GM12878 (cell line): ENCODE results near the gene CLDN9. TPM values are rescaled to one million over a fixed set of nuclear protein-coding genes. Genes with fewer than 3 reads are reported as not detected.

ENCODE experiments used
- ATF7 ChIP-seq: fragments of 450-650 bp; IDR thresholded peaks from 2 replicates; pipeline ENCODE4 v1.6.1; 2016; ENCODE audit warnings: low read depth, mild to moderate bottlenecking
- BACH1 ChIP-seq: fragments of 450-650 bp; IDR thresholded peaks from 2 replicates; pipeline ENCODE4 v1.6.1; 2017; ENCODE audit warnings: mild to moderate bottlenecking, borderline replicate concordance
- BMI1 ChIP-seq: fragments of 450-650 bp; IDR thresholded peaks from 2 replicates; pipeline ENCODE4 v1.6.1; 2016; ENCODE audit warnings: mild to moderate bottlenecking, moderate library complexity, borderline replicate concordance
- ETV6 ChIP-seq, 2 experiments: fragments of 450-650 bp in 1 of 2; IDR thresholded peaks in 1 of 2; conservative IDR thresholded peaks in 1 of 2; 2 replicates each; pipeline ENCODE4 v1.6.1; 2014; ENCODE audit warnings: antibody characterized with exemption in 1 of 2, borderline replicate concordance in 1 of 2, low read depth in 1 of 2, mild to moderate bottlenecking in 1 of 2, moderate library complexity in 1 of 2
- FOXK2 ChIP-seq: fragments of 450-650 bp; IDR thresholded peaks from 2 replicates; pipeline ENCODE4 v1.6.1; 2017; ENCODE audit warnings: mild to moderate bottlenecking, moderate library complexity
- IRF4 ChIP-seq: IDR thresholded peaks from 2 replicates; pipeline ENCODE4 v1.6.1; 2011; ENCODE audit warnings: low read depth, low read length
- MEF2A ChIP-seq: IDR thresholded peaks from 2 replicates; pipeline ENCODE4 v1.6.1; 2011; ENCODE audit warnings: low read depth, mild to moderate bottlenecking, low read length, moderate library complexity; ENCODE audit not compliant: insufficient read depth
- MTA2 ChIP-seq: fragments of 450-650 bp; IDR thresholded peaks from 2 replicates; pipeline ENCODE4 v1.6.1; 2016; ENCODE audit warnings: low read depth, mild to moderate bottlenecking, moderate library complexity
- PAX5 ChIP-seq: IDR thresholded peaks from 2 replicates; pipeline ENCODE4 v1.6.1; 2011; ENCODE audit warnings: low read depth, low read length, borderline replicate concordance
- PAX8 ChIP-seq: fragments of 450-650 bp; IDR thresholded peaks from 2 replicates; pipeline ENCODE4 v1.6.1; 2017; ENCODE audit warnings: mild to moderate bottlenecking, moderate library complexity
- RELA ChIP-seq: fragments of 450-650 bp; IDR thresholded peaks from 2 replicates; pipeline ENCODE4 v1.8.0; 2014; ENCODE audit warnings: borderline replicate concordance; ENCODE audit not compliant: partially characterized antibody
- SMAD1 ChIP-seq: fragments of 450-650 bp; IDR thresholded peaks from 2 replicates; pipeline ENCODE4 v1.6.1; 2018; ENCODE audit warnings: mild to moderate bottlenecking, low read depth; ENCODE audit not compliant: partially characterized antibody
- SREBF2 ChIP-seq: IDR thresholded peaks from 2 replicates; pipeline ENCODE4 v1.6.1; 2012; ENCODE audit warnings: mild to moderate bottlenecking, low read length
- YY1 ChIP-seq: IDR thresholded peaks from 2 replicates; pipeline ENCODE4 v1.6.1; 2011; ENCODE audit warnings: low read depth, mild to moderate bottlenecking, low read length
- ZNF24 ChIP-seq: fragments of 450-650 bp; IDR thresholded peaks from 2 replicates; pipeline ENCODE4 v1.6.1; 2017; ENCODE audit warnings: antibody characterized with exemption, mild to moderate bottlenecking
- polyA plus RNA-seq, 11 experiments: library from polyadenylated mRNA; depleted of rRNA in 4 of 11; unstranded in 6 of 11; stranded (reverse) in 5 of 11; fragments of >200 nt; fragmentation: Nextera tagmentation in 4 of 11; fragmentation: Illumina TruSeq in 1 of 11; extraction: Ambion mirVana in 4 of 11; extraction: Trizol in 1 of 11; gene quantifications; 1 replicate in 1 of 11; 2 replicates in 10 of 11; pipeline versions ENCODE4 v1.2.1 to v1.2.3, GENCODE V29; 2011 to 2016; ENCODE audit warnings: inconsistent platforms in 2 of 11, missing spikeins in 2 of 11, low read depth in 1 of 11
- total RNA-seq, 4 experiments: library from RNA; depleted of rRNA in 3 of 4; stranded (reverse); fragments of >200 nt in 3 of 4; fragmentation: Illumina TruSeq in 1 of 4; extraction: Trizol in 1 of 4; gene quantifications; 2 replicates each; pipeline versions ENCODE4 v1.2.1 to v1.2.3, GENCODE V29; 2013 to 2021
- TF ChIP-seq, protein P1 (sequence below): fragments of 450-650 bp; IDR thresholded peaks from 2 replicates; pipeline ENCODE4 v1.6.1; 2017; ENCODE audit warnings: antibody characterized with exemption, mild to moderate bottlenecking, moderate library complexity
- TF ChIP-seq, protein P2 (sequence below): IDR thresholded peaks from 2 replicates; pipeline ENCODE4 v1.6.1; 2012; ENCODE audit warnings: low read length, inconsistent platforms
- TF ChIP-seq, protein P3 (sequence below): fragments of 450-650 bp; formaldehyde crosslinking; IDR thresholded peaks from 2 replicates; pipeline ENCODE4 v1.5.0; 2022; ENCODE audit warnings: mild to moderate bottlenecking, missing genetic modification characterization
- TF ChIP-seq, protein P4 (sequence below): IDR thresholded peaks from 2 replicates; pipeline ENCODE4 v1.6.1; 2011; ENCODE audit warnings: borderline replicate concordance, low read depth, mild to moderate bottlenecking, moderate library complexity, low read length; ENCODE audit not compliant: insufficient read depth, poor library complexity, severe bottlenecking
- TF ChIP-seq, protein P5 (sequence below): fragments of 450-650 bp; IDR thresholded peaks from 2 replicates; pipeline ENCODE4 v1.6.1; 2014; ENCODE audit warnings: mild to moderate bottlenecking

The CLDN9 gene
- total and polyA plus RNA-seq, 10 of the 15 experiments (the other 5 are each of a cell fraction or from before 2014, with no cell fraction given), result not detected

DNA sequence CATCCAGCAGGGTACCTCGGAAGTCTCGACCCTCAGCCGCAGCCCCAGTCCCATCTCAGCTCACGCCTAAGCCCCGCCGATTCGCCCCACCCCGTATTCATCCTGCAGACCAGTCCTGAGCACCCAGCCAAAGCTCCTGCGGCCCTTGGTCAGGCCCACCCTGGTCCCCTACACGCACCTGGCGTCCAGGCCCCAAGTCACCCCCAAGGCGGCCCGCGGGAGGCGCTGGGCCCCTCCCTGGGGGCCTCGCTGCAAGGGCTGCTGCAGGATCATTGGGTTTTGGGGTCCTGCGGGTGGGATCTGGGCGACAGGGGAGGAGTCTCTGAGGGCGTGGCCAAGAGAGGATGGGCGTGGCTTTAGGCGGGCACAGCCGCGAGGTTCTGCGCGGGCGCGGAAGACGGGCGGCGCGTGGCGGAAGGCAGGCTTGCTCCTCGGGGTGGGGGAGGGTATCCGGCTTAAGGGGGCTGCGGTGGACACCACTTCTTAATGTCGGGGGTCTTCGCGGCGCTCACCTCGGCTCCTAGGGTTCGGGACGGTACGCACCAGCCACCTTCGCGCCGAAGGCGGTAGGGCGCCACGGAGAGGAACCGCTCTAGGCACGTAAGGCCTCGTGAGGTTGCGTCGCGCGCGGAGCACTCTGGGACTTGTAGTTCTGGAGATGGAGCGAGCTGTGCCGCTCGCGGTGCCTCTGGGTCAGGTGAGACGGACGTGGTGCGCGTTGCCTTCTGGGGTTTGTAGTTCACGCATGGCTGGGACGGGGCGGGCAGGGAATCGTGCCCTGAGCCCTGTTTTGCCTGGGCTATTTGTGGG is 11.2 kb downstream of the CLDN9 start, which contains the start of the genes HCFC1R1 and THOC6 (continued):
- TF ChIP-seq, protein P1, sequence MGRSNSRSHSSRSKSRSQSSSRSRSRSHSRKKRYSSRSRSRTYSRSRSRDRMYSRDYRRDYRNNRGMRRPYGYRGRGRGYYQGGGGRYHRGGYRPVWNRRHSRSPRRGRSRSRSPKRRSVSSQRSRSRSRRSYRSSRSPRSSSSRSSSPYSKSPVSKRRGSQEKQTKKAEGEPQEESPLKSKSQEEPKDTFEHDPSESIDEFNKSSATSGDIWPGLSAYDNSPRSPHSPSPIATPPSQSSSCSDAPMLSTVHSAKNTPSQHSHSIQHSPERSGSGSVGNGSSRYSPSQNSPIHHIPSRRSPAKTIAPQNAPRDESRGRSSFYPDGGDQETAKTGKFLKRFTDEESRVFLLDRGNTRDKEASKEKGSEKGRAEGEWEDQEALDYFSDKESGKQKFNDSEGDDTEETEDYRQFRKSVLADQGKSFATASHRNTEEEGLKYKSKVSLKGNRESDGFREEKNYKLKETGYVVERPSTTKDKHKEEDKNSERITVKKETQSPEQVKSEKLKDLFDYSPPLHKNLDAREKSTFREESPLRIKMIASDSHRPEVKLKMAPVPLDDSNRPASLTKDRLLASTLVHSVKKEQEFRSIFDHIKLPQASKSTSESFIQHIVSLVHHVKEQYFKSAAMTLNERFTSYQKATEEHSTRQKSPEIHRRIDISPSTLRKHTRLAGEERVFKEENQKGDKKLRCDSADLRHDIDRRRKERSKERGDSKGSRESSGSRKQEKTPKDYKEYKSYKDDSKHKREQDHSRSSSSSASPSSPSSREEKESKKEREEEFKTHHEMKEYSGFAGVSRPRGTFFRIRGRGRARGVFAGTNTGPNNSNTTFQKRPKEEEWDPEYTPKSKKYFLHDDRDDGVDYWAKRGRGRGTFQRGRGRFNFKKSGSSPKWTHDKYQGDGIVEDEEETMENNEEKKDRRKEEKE, result no peak
- TF ChIP-seq BACH1, result peak; percentile 71; the same call in 1 of the 2 replicates
- no peak; the same call in 1 of the 2 replicates for TF ChIP-seq PAX5
- no peak for TF ChIP-seq BMI1
- TF ChIP-seq, protein P2, sequence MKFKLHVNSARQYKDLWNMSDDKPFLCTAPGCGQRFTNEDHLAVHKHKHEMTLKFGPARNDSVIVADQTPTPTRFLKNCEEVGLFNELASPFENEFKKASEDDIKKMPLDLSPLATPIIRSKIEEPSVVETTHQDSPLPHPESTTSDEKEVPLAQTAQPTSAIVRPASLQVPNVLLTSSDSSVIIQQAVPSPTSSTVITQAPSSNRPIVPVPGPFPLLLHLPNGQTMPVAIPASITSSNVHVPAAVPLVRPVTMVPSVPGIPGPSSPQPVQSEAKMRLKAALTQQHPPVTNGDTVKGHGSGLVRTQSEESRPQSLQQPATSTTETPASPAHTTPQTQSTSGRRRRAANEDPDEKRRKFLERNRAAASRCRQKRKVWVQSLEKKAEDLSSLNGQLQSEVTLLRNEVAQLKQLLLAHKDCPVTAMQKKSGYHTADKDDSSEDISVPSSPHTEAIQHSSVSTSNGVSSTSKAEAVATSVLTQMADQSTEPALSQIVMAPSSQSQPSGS, result no peak
- TF ChIP-seq ATF7, result 0 out of 2 replicates have a peak, but pooled peaks have one; percentile 20
- TF ChIP-seq ZNF24, result no peak
- TF ChIP-seq YY1, result peak; percentile 83
- TF ChIP-seq SMAD1, result peak; percentile 44
- no peak for TF ChIP-seq MEF2A
- TF ChIP-seq, protein P3, sequence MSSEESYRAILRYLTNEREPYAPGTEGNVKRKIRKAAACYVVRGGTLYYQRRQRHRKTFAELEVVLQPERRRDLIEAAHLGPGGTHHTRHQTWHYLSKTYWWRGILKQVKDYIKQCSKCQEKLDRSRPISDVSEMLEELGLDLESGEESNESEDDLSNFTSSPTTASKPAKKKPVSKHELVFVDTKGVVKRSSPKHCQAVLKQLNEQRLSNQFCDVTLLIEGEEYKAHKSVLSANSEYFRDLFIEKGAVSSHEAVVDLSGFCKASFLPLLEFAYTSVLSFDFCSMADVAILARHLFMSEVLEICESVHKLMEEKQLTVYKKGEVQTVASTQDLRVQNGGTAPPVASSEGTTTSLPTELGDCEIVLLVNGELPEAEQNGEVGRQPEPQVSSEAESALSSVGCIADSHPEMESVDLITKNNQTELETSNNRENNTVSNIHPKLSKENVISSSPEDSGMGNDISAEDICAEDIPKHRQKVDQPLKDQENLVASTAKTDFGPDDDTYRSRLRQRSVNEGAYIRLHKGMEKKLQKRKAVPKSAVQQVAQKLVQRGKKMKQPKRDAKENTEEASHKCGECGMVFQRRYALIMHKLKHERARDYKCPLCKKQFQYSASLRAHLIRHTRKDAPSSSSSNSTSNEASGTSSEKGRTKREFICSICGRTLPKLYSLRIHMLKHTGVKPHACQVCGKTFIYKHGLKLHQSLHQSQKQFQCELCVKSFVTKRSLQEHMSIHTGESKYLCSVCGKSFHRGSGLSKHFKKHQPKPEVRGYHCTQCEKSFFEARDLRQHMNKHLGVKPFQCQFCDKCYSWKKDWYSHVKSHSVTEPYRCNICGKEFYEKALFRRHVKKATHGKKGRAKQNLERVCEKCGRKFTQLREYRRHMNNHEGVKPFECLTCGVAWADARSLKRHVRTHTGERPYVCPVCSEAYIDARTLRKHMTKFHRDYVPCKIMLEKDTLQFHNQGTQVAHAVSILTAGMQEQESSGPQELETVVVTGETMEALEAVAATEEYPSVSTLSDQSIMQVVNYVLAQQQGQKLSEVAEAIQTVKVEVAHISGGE (CRISPR knock-in tag), result no peak
- no peak for TF ChIP-seq IRF4
- TF ChIP-seq MTA2, result no peak
- no peak for TF ChIP-seq FOXK2
- TF ChIP-seq SREBF2, result no peak
- TF ChIP-seq, protein P4, sequence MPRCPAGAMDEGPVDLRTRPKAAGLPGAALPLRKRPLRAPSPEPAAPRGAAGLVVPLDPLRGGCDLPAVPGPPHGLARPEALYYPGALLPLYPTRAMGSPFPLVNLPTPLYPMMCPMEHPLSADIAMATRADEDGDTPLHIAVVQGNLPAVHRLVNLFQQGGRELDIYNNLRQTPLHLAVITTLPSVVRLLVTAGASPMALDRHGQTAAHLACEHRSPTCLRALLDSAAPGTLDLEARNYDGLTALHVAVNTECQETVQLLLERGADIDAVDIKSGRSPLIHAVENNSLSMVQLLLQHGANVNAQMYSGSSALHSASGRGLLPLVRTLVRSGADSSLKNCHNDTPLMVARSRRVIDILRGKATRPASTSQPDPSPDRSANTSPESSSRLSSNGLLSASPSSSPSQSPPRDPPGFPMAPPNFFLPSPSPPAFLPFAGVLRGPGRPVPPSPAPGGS, result no peak
- peak; percentile 77 for TF ChIP-seq RELA
- TF ChIP-seq ETV6 (conservative IDR thresholded peaks at IDR 0.05 in 1 of 2, IDR thresholded peaks at IDR 0.05 in 1 of 2; ENCODE audit: borderline replicate concordance in 1 of 2, low read depth in 1 of 2), result no peak
- TF ChIP-seq, protein P5, sequence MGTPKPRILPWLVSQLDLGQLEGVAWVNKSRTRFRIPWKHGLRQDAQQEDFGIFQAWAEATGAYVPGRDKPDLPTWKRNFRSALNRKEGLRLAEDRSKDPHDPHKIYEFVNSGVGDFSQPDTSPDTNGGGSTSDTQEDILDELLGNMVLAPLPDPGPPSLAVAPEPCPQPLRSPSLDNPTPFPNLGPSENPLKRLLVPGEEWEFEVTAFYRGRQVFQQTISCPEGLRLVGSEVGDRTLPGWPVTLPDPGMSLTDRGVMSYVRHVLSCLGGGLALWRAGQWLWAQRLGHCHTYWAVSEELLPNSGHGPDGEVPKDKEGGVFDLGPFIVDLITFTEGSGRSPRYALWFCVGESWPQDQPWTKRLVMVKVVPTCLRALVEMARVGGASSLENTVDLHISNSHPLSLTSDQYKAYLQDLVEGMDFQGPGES, result no peak; the same call in 1 of the 2 replicates
- TF ChIP-seq PAX8, result no peak
